Parathyroid adenoma (tissue), 2 donors: Measurements from ENCODE around the gene ITPKB.

Source experiments
- H2AFZ ChIP-seq: fragments of 300-600 bp; sonication (generic); one replicate; pipeline ENCODE4 v1.7.0; 2017; ENCODE audit warnings: antibody characterized with exemption, mild to moderate bottlenecking
- H3K27ac ChIP-seq: fragments of 300-600 bp; sonication (generic); one replicate; pipeline ENCODE4 v1.7.0; 2017
- H3K27me3 ChIP-seq: fragments of 300-600 bp; sonication (generic); one replicate; pipeline ENCODE4 v1.7.0; 2017; ENCODE audit warnings: low read length; ENCODE audit not compliant: control insufficient read depth, insufficient read depth
- H3K36me3 ChIP-seq: fragments of 300-600 bp; sonication (generic); one replicate; pipeline ENCODE4 v1.7.0; 2017; ENCODE audit warnings: low read length; ENCODE audit not compliant: control insufficient read depth, insufficient read depth
- H3K4me1 ChIP-seq: fragments of 300-600 bp; sonication (generic); one replicate; pipeline ENCODE4 v1.7.0; 2017; ENCODE audit warnings: control low read depth
- H3K4me2 ChIP-seq: fragments of 300-600 bp; sonication (generic); one replicate; pipeline ENCODE4 v1.7.0; 2017; ENCODE audit warnings: low read length
- H3K4me3 ChIP-seq: fragments of 300-600 bp; sonication (generic); one replicate; pipeline ENCODE4 v1.7.0; 2017; ENCODE audit warnings: low read depth, low read length
- H3K79me2 ChIP-seq: fragments of 300-600 bp; sonication (generic); one replicate; pipeline ENCODE4 v1.7.0; 2017; ENCODE audit warnings: control low read depth
- H3K9ac ChIP-seq: fragments of 300-600 bp; sonication (generic); one replicate; pipeline ENCODE4 v1.7.0; 2017; ENCODE audit warnings: mild to moderate bottlenecking
- H3K9me3 ChIP-seq: fragments of 300-600 bp; sonication (generic); one replicate; pipeline ENCODE4 v1.7.0; 2017; ENCODE audit warnings: low read length; ENCODE audit not compliant: control insufficient read depth
- CTCF ChIP-seq: fragments of 300-600 bp; sonication (generic); IDR thresholded peaks from one replicate; pipeline ENCODE4 v1.7.0; 2017; ENCODE audit warnings: antibody characterized with exemption, mild to moderate bottlenecking
- donor health status: primary hyperparathyroidism.

Gene ITPKB

GRCh38 chr1:226608699-226609505, 130.2 kb downstream of the ITPKB start:
- no peaks in the 10 kb centered on the region for H3K79me2 ChIP-seq
- no peak overlapping the region for H3K27ac ChIP-seq
- H3K9me3 ChIP-seq = no peaks in the 10 kb centered on the region
- no peaks in the 10 kb centered on the region for H3K4me1 ChIP-seq
- no peak overlapping the region for H2AFZ ChIP-seq
- no peak overlapping the region for H3K4me3 ChIP-seq
- peak; percentile 50 for TF ChIP-seq CTCF
- H3K36me3 ChIP-seq = no peaks in the 10 kb centered on the region
- no peak overlapping the region for H3K4me2 ChIP-seq
- H3K9ac ChIP-seq = no peak overlapping the region
- H3K27me3 ChIP-seq = no peaks in the 10 kb centered on the region

DNA sequence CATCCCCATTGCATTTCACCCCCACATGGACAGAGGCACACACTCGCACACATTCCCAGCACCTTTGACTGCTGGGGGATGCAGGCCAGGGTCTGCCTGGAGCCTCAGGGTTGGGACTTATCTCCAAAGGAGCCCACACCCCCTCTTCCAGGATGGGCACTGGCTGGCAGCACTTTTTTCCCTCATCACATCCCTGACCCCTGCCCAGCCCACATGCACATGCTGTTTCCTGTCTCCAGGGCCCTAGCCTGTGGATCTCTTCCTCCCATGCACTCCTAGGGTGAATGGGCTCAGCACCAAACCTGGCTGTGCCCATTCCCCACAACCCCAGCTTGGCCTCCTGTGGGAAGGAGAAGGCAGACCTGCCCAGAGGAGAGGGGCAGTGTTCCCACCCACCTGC, 131.3 kb downstream of the ITPKB start:
- H3K4me1 ChIP-seq = no peaks in the 10 kb centered on the region

DNA sequence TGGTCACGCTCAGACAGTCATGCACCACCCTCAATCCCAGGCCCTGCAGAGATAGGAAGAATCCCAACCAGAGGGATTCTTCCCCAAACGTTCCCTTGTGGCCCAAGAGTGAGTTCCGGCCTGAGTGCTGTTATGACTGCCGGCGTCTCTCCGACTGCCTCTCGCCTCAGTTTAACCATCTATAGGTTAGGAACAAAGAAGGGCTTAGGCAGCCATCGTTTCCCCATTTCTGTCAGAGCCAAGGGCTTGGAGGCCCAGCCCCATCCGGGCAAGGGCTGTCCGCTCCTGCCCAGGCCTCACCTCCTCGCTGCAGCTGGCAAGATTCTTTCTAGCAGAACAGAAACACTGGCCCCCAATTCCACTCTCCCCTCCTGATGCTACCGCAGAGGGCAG, 131.8 kb downstream of the ITPKB start:
- H3K4me1 ChIP-seq = no peaks in the 10 kb centered on the region
- H3K36me3 ChIP-seq = no peaks in the 10 kb centered on the region
- H3K9me3 ChIP-seq = no peaks in the 10 kb centered on the region
- TF ChIP-seq CTCF = no peak
- no peak overlapping the region for H3K4me3 ChIP-seq
- H3K27me3 ChIP-seq = no peaks in the 10 kb centered on the region
- H3K4me2 ChIP-seq = no peak overlapping the region
- no peaks in the 10 kb centered on the region for H3K79me2 ChIP-seq
- H3K27ac ChIP-seq = no peak overlapping the region
- H3K9ac ChIP-seq = no peak overlapping the region
- no peak overlapping the region for H2AFZ ChIP-seq

More for the DNA sequence above, 131.3 kb downstream of the ITPKB start:
- Histone ChIP-seq H3K9me3 (no peaks in the 10 kb centered on the region), H3K27me3 (no peaks in the 10 kb centered on the region), H2AFZ (no peak overlapping the region), H3K4me2 (no peak overlapping the region), H3K79me2 (no peaks in the 10 kb centered on the region), H3K4me3 (no peak overlapping the region), H3K27ac (no peak overlapping the region), H3K36me3 (no peaks in the 10 kb centered on the region), H3K9ac (no peak overlapping the region)
- no peak for TF ChIP-seq CTCF

DNA sequence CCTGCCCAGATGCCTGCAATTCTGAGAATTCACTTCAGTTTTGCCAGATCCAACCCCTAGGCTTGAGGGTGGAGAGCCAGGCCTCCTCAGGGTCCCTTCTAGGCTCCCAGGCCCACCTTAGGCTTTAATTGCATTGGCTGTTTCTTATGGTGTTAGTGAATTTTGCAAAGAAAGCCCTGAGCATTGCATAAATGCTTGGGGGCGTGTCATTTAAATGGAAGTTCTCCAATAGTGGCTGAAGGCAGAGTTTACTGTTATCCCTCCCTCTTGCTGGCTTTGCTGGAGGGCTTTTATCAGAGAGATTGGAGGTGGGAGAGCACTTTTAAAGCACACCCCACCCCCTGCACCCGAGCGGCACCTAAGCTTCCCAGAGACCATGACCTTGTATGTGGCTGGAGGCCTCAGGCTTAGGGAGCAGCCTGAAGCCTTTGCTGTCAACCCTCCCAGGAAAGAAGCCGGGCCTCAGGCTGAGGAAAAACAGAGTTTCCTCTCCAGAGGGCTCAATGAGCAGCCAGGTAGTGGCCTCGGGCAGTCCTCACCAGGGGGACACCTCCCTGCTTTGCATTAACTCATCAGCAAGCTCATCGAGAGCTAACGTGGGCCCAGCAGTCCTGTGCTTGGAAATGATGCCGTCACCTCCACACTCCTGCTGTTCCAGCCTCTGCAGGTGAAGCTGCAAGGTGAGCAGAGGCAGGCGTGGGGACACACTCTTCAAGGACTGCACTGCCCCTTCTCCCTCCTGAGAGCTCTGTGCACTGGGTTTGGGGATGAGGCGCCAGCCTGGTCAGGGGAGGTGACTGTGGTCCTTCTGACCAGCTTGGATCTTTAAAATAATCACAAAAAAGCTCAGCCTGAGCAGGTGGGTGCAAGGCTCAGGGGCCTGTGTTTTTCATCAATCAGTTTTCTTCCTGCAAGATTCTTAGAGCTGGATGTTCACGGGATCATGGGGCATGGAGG, 132.5 kb downstream of the ITPKB start:
- TF ChIP-seq CTCF = no peak
- H3K4me3 ChIP-seq = no peak overlapping the region
- H3K9me3 ChIP-seq = no peaks in the 10 kb centered on the region
- no peaks in the 10 kb centered on the region for H3K36me3 ChIP-seq
- H3K27me3 ChIP-seq = no peaks in the 10 kb centered on the region
- H3K27ac ChIP-seq = no peak overlapping the region
- no peak overlapping the region for H3K4me2 ChIP-seq
- no peak overlapping the region for H2AFZ ChIP-seq
- H3K9ac ChIP-seq = no peak overlapping the region
- no peaks in the 10 kb centered on the region for H3K4me1 ChIP-seq
- H3K79me2 ChIP-seq = no peaks in the 10 kb centered on the region
